ENCODE measurements around the gene PATE1.

Gene PATE1

DNA sequence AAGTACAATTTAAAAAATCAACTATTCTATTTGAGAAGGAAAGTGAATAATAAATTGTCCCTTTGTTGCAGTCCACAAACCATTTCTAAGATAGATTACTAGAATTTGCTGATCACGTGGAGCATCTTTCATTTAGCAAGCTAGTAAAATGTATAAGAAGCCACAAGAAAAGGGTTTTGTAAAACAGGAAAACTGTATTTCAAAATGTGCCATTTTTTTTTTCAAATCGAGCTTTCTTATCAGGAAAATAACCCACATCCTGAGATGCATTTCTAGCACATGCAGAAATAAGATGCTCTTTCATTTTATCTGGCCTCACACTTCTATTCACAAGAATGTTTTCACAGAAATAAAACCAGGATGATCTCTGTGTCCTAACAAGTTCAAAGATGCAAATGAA is 38.6 kb downstream of the PATE1 start:
- no peak overlapping the region for H3K4me3 ChIP-seq (ENCODE audit: low read length)

DNA sequence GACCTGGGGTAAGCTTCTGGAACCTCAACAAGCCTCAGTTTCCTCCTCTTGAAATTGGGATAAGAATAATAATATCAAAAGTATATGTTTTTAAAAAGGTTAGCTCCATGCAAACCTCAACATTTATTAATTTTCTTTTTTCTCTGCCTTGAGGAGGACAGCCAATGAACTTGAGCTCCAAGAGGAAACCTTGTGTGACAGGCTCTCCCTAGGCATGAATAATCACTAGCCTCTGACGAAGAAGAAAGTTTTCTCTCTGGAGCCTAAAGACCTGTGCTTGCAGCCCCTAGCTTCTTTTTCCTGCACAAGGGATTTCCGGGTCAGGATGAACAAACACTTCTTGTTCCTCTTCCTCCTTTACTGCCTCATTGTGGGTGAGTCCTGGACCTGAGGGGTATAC is 41.7 kb downstream of the PATE1 start, which contains the start of gene PATE3:
Gene PATE3, plus strand, starts transcription at position 301 of the 400 bp plus-strand sequence. Its CDS starts 25 bp downstream, at position 326.
- no peak for DNase-seq (ENCODE audit: low read depth, low spot score)
- no peak within 1 kb of the TSS for H3K4me3 ChIP-seq (ENCODE audit: low read length)

More for the DNA sequence above, 38.6 kb downstream of the PATE1 start:
- DNase-seq (ENCODE audit: low read depth, low spot score) = peak; percentile 82

DNA sequence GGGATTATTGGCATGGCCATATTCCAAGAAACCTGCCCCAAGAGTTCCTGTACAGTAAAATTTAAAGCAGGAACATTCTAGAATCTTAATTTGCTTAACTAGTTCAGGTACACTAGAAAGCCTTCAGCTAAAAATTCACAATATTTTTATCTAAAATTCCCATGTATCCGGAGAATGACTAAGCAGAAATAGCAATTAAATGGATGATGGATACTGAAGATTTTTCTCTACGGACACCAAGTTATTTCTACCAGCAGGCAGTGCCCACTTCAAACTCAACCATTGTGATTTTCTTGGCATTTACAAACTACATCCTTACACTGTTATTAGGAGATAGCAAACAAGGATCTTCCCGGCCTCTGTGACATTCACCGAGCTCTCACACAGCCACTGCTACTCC is 44.7 kb downstream of the PATE1 start:
- H3K4me3 ChIP-seq (ENCODE audit: low read length) = no peak overlapping the region
- DNase-seq (ENCODE audit: low read depth, low spot score) = no peak

DNA sequence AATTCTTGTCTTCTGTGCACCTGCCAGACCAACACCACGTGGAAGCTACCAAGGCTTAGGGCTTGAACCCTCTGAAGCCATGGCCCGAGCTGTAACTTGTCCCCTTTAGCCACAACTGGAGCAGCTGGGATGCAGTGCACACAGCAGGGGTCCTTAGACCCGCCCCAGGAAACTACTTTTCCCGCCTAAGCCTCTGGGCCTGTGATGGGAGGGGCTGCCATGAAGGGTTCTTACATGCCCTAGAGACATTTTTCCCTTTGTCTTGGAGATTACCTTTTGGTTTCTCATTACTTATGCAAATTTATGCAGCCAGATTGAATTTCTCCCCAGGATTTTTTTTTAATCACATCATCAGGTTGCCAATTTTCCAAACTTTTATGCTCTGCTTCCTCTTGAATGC is 51.6 kb downstream of the PATE1 start:
- no peak overlapping the region for H3K4me3 ChIP-seq (ENCODE audit: low read length)
- DNase-seq (ENCODE audit: low read depth, low spot score) = no peak
